Stimulated activated CD8-positive, alpha-beta memory T cell treated with anti-CD3 and anti-CD28 coated beads, Interleukin-15, amount 100 ng/mL, for 48 hours (primary cell): ENCODE results near the gene GRIK4.

Source experiments
- DNase-seq, 2 donors: peaks; one replicate each; pipeline ENCODE4 v3.0.0-alpha.2; 2020; ENCODE audit warnings: low read depth in 2 of 2

The GRIK4 gene

GRCh38 chr11:120509346-120510053 lies 2.0 kb upstream of the GRIK4 start:
- no peak for DNase-seq

GRCh38 chr11:120510406-120511115 lies 987 bp upstream of the GRIK4 start:
- no peak for DNase-seq

- no peak for DNase-seq
These were observed 531 bp downstream of the GRIK4 start for GRCh38 chr11:120511820-120512738.

- no peak for DNase-seq
These were observed 1.3 kb downstream of the GRIK4 start for GRCh38 chr11:120512739-120513435.

- no peak for DNase-seq
These were observed 2.1 kb downstream of the GRIK4 start for GRCh38 chr11:120513436-120514315.

- no peak for DNase-seq
These were observed 3.1 kb downstream of the GRIK4 start for GRCh38 chr11:120514541-120515121.

GRCh38 chr11:120515186-120515723 lies 3.7 kb downstream of the GRIK4 start:
- DNase-seq = no peak

GRCh38 chr11:120516461-120517389 lies 5.2 kb downstream of the GRIK4 start:
- DNase-seq = no peak

- DNase-seq = no peak
These were observed 5.8 kb downstream of the GRIK4 start for GRCh38 chr11:120517390-120517761.

- no peak for DNase-seq
These were observed 6.3 kb downstream of the GRIK4 start for GRCh38 chr11:120517801-120518291.

GRCh38 chr11:120518356-120518755 lies 6.8 kb downstream of the GRIK4 start:
- DNase-seq = no peak

- DNase-seq = no peak
These were observed 7.9 kb downstream of the GRIK4 start for GRCh38 chr11:120519474-120519873.

GRCh38 chr11:120520091-120520822 lies 8.7 kb downstream of the GRIK4 start:
- no peak for DNase-seq

- DNase-seq = no peak
These were observed 9.6 kb downstream of the GRIK4 start for GRCh38 chr11:120521176-120521575.

GRCh38 chr11:120522021-120522420 lies 10.5 kb downstream of the GRIK4 start:
- no peak for DNase-seq

- no peak for DNase-seq
These were observed 11.2 kb downstream of the GRIK4 start for GRCh38 chr11:120522736-120523135.

- no peak for DNase-seq
These were observed 11.6 kb downstream of the GRIK4 start for GRCh38 chr11:120523196-120523595.

- no peak for DNase-seq
These were observed 13.1 kb downstream of the GRIK4 start for GRCh38 chr11:120524536-120525085.
